Lower leg skin (tissue), 4 donors: ENCODE measurements around the gene LNPEP. TPM values are rescaled to one million over a fixed set of nuclear protein-coding genes. Genes with fewer than 3 reads are reported as not detected.

Experiments
- DNase-seq, 2 donors: peaks; one replicate each; pipeline ENCODE4 v3.0.0-alpha.2; 2019; ENCODE audit warnings: low spot score in 2 of 2
- H3K4me3 ChIP-seq: fragments of 200-600 bp; sonication (generic); 2 replicates; pipeline ENCODE4 v1.5.1; 2017; ENCODE audit warnings: mild to moderate bottlenecking, low read depth; ENCODE audit not compliant: poor library complexity, severe bottlenecking
- CTCF ChIP-seq, 3 donors: fragments of 450-650 bp; IDR thresholded peaks; one replicate each; pipeline ENCODE4 v1.5.1; 2016; ENCODE audit warnings: antibody characterized with exemption in 3 of 3, mild to moderate bottlenecking in 3 of 3, moderate library complexity in 2 of 3
- POLR2A ChIP-seq, 2 donors: fragments of 450-650 bp; IDR thresholded peaks; one replicate each; pipeline ENCODE4 v1.6.1; 2016 to 2017; ENCODE audit warnings: antibody characterized with exemption in 2 of 2, mild to moderate bottlenecking in 1 of 2, moderate library complexity in 1 of 2
- WGBS, 2 donors: methylation state at CpG; one replicate each; pipeline ENCODE4 v1.1.5; 2018; 5-methylcytosine and 5-hydroxymethylcytosine counted together
- intact Hi-C: fragments of 100-400 bp; cut with DNase I; formaldehyde crosslinking; loops from one replicate; pipeline ENCODE4 v1.15.0; 2023; ENCODE audit warnings: low total_unique reads
- total RNA-seq, 4 donors: library from RNA; depleted of rRNA; stranded (reverse); fragments of >200 nt; gene quantifications; one replicate each; pipeline ENCODE4 v1.1.0, GENCODE V29; 2016

LNPEP gene
- total RNA-seq, 4 donors from 2014 or later: 53.9 to 60.1 (median 56.9) TPM

GRCh38 chr5:96942911-96943310 lies 7.0 kb downstream of the LNPEP start:
- DNase-seq: no peak
- H3K4me3 ChIP-seq: no peak overlapping the region
- intact Hi-C loops: no loop called here
- TF ChIP-seq POLR2A (IDR thresholded peaks at IDR 0.05) (no peak), CTCF (IDR thresholded peaks at IDR 0.05) (no peak)
- WGBS, 2 donors: 64 to 68% methylated on average over 1 of the region's 1 CpG

- 89 to 97% methylated on average over 1 of the region's 1 CpG for WGBS, 2 donors
- TF ChIP-seq POLR2A (IDR thresholded peaks at IDR 0.05) (no peak), CTCF (IDR thresholded peaks at IDR 0.05) (no peak)
- DNase-seq: no peak
- intact Hi-C loops: no loop called here
- H3K4me3 ChIP-seq: no peak overlapping the region
Observed at GRCh38 chr5:96943799-96944198, 7.9 kb downstream of the LNPEP start.

GRCh38 chr5:96945144-96945897 lies 9.4 kb downstream of the LNPEP start:
- WGBS, 2 donors: 69 to 96% methylated on average over 5 of the region's 5 CpGs
- TF ChIP-seq POLR2A (IDR thresholded peaks at IDR 0.05): no peak
- TF ChIP-seq CTCF (IDR thresholded peaks at IDR 0.05): no peak
- no peak for DNase-seq
- no peak overlapping the region for H3K4me3 ChIP-seq
- intact Hi-C loops: no loop called here

GRCh38 chr5:96946381-96946780 lies 10.5 kb downstream of the LNPEP start:
- WGBS, 2 donors: 55 to 63% methylated on average over 3 of the region's 3 CpGs
- no peak for DNase-seq
- TF ChIP-seq CTCF (IDR thresholded peaks at IDR 0.05) (no peak), POLR2A (IDR thresholded peaks at IDR 0.05) (no peak)
- intact Hi-C loops: no loop called here
- H3K4me3 ChIP-seq: no peak overlapping the region

GRCh38 chr5:96952118-96952750 lies 16.4 kb downstream of the LNPEP start:
- DNase-seq: no peak
- 91% methylated on average over 3 of the region's 3 CpGs for WGBS, 2 donors
- TF ChIP-seq CTCF (IDR thresholded peaks at IDR 0.05) (no peak), POLR2A (IDR thresholded peaks at IDR 0.05) (no peak)
- intact Hi-C loops: no loop called here
- H3K4me3 ChIP-seq: no peak overlapping the region
